GM10847 (cell line): Measurements from ENCODE around the gene ZBED2.

Source experiments
- POLR2A ChIP-seq: IDR thresholded peaks from 2 replicates; pipeline ENCODE4 v1.6.1; 2011; ENCODE audit not compliant: insufficient read length; ENCODE audit errors: extremely low read depth

The ZBED2 gene

DNA sequence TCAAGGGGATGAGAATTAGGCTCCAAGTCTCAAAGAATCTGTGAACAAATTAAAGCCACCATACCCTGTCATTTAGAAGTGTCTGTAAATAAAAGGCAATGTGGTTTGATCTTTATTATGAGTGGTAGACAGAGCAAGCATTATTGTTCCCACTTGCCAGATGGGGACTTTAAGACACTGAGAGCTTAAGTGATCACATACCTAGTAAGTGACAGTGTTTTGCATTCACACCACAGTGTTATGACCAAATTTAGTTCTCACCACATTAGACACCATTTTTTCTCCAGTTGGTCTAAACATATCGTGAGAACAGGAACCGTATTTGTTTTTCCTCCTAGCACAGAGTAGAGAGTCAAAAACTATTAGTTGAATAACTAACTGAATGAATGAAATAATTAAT lies 13.2 kb upstream of the ZBED2 start:
- TF ChIP-seq POLR2A, result no peak

DNA sequence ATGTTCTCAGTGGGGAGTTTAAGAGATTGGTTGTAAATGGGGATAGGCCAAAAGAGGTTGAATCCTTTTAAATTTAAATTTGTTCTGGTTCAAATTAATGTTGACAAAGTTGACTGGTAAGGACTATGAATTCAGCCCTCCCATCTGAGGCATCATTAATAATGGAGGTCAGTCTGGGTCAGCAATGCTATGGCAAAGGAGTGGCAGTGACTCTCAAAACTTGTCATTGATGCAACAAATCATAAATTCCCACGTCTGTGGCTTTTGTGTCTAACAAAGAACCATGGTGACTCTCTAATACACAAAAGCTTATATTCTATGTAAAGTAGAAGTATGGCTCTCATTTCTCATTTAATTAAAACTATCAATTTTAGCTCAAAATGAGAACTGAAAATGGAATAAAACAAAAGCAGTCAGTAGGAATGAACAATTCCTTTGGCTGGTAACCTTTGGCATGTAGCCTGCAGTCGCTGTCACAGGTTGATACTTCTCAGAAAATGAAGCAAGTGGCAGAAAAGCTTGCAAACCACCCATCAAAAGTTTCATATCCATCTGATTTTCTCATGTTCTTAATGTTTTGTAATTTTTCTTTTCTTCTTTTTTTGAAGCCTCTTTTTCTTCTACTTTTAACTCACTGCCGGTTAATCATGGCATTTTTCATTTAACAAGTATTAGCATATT lies 12.2 kb upstream of the ZBED2 start:
- no peak for TF ChIP-seq POLR2A

- TF ChIP-seq POLR2A, result no peak
Measured at GRCh38 chr3:111605493-111605892, 10.3 kb upstream of the ZBED2 start.

DNA sequence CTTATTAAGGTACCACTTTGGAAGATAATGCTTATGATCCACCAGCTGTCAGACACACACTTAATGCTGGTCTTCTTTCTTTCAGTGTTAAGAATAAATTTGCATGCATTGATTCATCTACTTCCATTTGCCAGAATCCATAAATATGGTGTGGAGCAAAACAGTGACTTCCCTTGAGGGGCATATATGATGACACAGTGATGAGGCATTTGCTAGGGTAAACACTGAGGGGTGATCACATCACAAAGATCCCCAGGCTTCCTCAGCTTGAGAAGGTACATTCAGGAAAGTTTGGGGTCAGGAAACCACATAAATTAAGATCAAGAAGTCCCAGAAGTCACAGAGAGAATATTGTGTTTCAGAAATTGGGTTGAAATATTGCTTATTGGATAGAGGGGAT lies 9.9 kb upstream of the ZBED2 start:
- TF ChIP-seq POLR2A, result no peak

GRCh38 chr3:111604119-111604518 lies 9.0 kb upstream of the ZBED2 start:
- no peak for TF ChIP-seq POLR2A

DNA sequence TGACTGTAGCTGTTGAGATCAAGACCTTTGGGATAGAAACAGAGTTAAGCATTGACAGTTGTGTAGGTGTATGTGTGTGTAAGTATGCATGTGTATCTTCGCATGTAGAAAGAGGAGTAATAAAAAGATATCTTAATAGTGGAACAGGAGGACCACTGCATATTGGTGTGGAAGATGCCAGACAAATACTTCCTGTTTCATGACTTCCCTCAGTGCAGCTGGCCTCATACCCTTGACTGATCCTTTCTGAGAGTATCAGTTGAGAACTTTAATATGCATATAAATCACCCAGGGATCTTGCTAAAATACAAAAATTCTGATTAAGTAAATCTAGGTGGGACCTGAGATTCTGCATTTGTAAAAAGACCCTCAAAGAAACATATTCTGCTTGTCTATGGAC lies 8.5 kb upstream of the ZBED2 start:
- no peak for TF ChIP-seq POLR2A

GRCh38 chr3:111601810-111602209 lies 6.7 kb upstream of the ZBED2 start:
- TF ChIP-seq POLR2A, result no peak

DNA sequence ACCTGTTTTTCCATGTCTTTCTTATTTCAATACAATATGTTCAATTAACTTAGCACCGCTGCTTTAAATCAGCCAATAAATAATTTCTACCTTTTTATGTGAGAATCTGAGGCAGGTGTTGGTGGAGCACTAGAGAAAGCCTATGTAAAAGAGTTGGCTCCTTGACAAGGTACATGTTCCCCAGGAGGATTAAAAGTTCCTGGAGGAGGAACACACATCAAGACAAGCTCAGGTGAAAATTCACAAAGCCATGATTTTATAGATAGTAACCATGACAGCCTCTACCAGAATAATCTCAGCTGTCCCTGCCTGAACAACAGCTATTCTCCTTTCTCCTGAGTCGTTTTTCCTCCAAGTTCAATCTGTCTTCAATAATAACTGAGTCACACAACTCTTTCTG lies 3.4 kb upstream of the ZBED2 start:
- no peak for TF ChIP-seq POLR2A

DNA sequence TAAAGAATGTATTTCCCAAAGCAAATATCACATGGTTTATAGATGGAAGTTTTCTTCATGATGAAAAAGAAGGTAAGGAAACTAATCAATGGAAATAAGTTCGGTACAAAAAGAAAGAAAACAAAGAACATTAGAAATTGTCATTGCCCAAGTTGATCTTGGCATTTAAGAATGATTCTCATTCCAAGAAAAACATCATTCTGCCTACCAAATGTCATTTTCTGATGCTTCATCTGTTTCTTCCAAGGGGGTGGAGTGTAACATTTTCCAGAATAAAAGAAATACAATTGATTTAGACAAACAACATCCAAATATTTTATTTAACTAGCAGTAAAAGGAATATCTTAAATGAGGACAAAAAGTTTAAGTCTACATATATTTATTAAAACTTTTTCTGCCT lies 3.0 kb upstream of the ZBED2 start:
- TF ChIP-seq POLR2A, result no peak

DNA sequence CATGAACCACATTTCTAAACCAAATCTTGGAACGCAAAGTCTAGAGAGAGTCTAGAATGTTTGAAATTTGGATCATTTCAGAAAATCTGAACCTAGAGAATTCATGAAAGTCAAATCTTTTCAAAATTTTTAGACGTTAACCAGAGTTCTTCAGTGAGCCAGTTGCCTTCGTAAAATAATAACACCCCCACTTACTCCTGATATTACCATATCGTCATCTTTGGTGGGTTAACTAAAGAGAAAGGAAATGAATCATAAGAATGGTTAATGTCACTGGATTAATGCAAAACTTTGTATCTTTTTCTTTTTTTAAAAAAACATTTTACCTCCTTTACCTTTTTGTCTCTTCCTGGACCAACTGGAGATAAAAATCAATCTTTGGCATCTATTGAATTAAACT lies 1.2 kb upstream of the ZBED2 start:
- TF ChIP-seq POLR2A, result no peak

- TF ChIP-seq POLR2A, result no peak
Measured at GRCh38 chr3:111594781-111595180, 365 bp downstream of the ZBED2 start.

- no peak for TF ChIP-seq POLR2A
Measured at GRCh38 chr3:111594205-111594604, 941 bp downstream of the ZBED2 start.

- TF ChIP-seq POLR2A, result no peak
Measured at GRCh38 chr3:111593666-111594065, 1.5 kb downstream of the ZBED2 start.

DNA sequence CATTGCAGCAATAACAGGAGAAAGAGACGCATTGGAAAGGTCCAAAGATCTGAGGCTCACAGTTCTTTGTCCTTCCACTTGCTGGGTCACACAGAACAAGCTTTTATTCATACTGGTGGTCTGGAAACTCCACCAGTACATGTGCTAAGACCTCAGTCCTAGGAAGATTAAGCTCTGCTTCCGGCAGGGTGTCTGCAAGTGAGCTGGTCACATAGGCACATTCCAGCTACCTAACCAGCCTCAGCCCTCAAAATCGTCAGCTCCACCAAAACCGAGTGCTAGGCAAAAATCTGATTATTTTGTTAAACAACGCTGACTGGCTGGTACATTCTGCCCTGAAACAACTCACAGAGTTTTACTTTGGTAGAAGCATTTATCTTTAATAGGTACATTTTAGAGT lies 2.2 kb downstream of the ZBED2 start:
- TF ChIP-seq POLR2A, result no peak

DNA sequence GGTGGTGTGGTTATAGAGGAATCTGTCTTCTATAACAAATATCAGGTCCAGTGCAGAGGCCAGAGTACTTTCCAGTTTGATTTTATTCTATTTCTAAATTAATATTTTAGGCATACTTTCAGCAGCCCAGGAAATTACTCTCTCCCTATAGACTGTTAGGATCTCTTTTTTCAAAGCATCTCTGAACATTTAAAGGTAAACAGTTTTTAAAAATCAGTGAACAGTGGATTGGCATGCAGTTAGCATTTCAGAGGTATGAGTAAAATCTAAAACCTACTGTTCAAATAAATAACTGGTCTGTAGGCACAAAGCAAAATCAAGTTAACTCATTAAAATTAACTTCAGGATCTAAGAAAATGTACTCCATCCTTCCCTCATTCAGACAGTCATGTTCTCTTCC lies 3.0 kb downstream of the ZBED2 start:
- no peak for TF ChIP-seq POLR2A

GRCh38 chr3:111591555-111591954 lies 3.6 kb downstream of the ZBED2 start:
- TF ChIP-seq POLR2A, result no peak

DNA sequence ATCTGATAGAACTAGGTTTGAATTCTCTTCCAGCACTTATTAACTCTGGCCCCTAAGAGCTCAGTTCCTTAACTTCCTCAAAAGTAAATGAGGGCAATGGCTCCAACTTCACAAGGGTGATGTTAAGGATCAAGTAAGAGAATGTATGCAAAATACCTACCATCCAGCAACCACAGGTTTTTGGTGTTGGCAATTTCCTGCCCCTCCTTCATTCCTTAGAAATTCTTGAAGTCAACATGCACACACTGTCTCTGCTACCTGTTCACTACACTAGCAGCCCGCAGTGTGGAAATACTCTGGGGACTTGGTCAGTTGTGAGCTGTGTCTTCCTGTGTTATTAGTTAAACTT lies 5.0 kb downstream of the ZBED2 start:
- no peak for TF ChIP-seq POLR2A

DNA sequence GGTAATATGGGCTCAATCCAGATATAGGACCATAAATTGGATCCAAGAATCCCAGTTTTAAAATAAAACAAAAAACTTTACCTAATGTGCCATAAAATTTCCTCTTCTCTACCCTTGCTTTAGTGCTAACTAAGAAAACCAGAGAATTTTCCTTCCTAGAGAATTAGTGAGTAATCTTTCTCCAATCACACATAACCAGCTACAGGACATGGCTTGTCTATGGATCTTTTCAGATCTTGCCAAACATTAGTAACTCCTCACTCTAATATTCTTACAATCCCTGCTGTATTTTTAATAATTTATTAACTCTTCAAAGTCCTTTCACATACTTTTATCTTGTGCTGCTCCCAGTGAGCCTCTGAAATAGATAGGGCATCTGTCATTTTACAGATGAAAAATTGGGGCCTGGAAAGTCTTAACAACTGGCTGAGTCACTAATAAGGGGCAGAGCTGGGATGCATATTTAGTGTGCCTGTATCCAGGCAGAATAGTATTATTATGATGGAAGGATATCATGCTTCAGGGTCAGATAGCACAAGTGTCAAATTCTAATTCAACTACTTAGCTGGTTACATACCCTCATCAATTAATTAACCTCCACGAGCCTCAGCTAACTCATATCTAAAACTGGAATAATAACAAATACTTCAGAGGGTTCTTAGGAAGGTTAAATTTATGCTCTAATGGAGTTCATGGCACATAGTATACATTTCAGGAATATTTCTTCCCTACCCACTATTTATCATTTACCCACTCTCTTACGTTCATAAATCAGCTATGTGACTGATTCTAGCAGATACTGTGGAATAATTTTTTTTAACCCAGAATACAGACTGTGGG lies 5.6 kb downstream of the ZBED2 start:
- TF ChIP-seq POLR2A, result no peak

GRCh38 chr3:111588527-111588926 lies 6.6 kb downstream of the ZBED2 start:
- TF ChIP-seq POLR2A, result no peak
